Measurements from ENCODE around the gene MAGI2. TPM values are rescaled to one million over a fixed set of nuclear protein-coding genes. Genes with fewer than 3 reads are reported as not detected.

Gene MAGI2
- total RNA-seq, 1 experiment from 2014 or later = 0.07 TPM

DNA sequence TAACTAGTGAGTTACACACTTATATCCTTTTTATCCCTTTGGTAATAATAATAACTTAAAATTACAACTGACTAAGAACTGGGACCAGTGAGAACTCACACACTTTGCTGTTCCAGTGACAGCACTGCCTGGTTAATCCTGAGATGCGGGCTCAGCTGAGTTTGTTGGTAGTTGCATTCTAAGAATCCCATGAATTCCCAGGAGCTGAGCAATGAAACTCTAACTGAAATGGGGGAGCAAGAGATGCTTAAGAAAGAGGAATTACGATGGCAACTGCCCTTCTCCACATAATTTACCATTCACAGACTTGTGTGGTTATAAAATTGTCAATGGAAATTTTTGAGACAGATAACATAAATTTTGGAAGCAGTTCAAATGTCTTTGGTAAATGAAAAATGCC lies 659.4 kb downstream of the MAGI2 start:
- Mint-ChIP-seq H3K27me3 (ENCODE audit: insufficient read depth, unreplicated experiment) (no peaks in the 10 kb centered on the region), H3K4me3 (ENCODE audit: unreplicated experiment) (no peak overlapping the region), H3K9me3 (ENCODE audit: unreplicated experiment) (peaks cover 8% of the 10 kb centered on the region), H3K4me1 (ENCODE audit: insufficient read depth, unreplicated experiment) (no peaks in the 10 kb centered on the region), H3K36me3 (ENCODE audit: insufficient read depth, unreplicated experiment) (no peaks in the 10 kb centered on the region), H3K27ac (ENCODE audit: low read depth, unreplicated experiment) (no peak overlapping the region)
- DNase-seq (ENCODE audit: unreplicated experiment) = no peak
- ChIA-PET POLR2A (no interaction called here), CTCF (no interaction called here)
- TF ChIP-seq, protein P1, sequence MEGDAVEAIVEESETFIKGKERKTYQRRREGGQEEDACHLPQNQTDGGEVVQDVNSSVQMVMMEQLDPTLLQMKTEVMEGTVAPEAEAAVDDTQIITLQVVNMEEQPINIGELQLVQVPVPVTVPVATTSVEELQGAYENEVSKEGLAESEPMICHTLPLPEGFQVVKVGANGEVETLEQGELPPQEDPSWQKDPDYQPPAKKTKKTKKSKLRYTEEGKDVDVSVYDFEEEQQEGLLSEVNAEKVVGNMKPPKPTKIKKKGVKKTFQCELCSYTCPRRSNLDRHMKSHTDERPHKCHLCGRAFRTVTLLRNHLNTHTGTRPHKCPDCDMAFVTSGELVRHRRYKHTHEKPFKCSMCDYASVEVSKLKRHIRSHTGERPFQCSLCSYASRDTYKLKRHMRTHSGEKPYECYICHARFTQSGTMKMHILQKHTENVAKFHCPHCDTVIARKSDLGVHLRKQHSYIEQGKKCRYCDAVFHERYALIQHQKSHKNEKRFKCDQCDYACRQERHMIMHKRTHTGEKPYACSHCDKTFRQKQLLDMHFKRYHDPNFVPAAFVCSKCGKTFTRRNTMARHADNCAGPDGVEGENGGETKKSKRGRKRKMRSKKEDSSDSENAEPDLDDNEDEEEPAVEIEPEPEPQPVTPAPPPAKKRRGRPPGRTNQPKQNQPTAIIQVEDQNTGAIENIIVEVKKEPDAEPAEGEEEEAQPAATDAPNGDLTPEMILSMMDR (IDR thresholded peaks at IDR 0.05; ENCODE audit: unreplicated experiment) = no peak
- intact Hi-C loops (cut with micrococcal nuclease) = no loop called here
- BruUV-seq (replicated peaks) = no TSS peak

DNA sequence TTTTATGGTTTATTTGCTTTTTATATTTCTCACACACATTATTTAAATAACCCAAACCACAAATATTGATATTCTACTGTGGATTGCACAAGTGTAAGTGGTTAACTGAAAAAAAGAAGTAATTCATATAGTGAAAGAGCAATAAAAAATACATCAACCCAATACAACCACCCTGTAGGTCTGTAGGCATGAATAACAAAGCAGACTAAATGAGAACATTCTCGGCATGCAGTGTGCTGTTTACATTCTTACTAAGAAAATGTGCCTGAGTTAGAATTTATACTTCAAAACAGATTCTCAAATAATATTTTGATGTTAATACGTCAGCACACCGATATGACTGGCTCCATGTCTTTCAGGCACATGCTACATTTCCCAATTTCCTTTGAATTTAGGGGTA lies 660.8 kb downstream of the MAGI2 start:
- H3K4me1 Mint-ChIP-seq (ENCODE audit: insufficient read depth, unreplicated experiment) = peaks cover 13% of the 10 kb centered on the region
- TF ChIP-seq, protein P1 (IDR thresholded peaks at IDR 0.05; ENCODE audit: unreplicated experiment) = no peak
- POLR2A ChIA-PET = interaction anchor here (0.6 kb wide), 1 partner anchor 48 kb away, joined by 3 read pairs; no protein-coding TSS in a partner anchor
- CTCF ChIA-PET = no interaction called here
- no peak overlapping the region for H3K27ac Mint-ChIP-seq (ENCODE audit: low read depth, unreplicated experiment)
- intact Hi-C loops (cut with micrococcal nuclease) = no loop called here
- no peaks in the 10 kb centered on the region for H3K27me3 Mint-ChIP-seq (ENCODE audit: insufficient read depth, unreplicated experiment)
- no TSS peak for BruUV-seq (replicated peaks)
- no peaks in the 10 kb centered on the region for H3K36me3 Mint-ChIP-seq (ENCODE audit: insufficient read depth, unreplicated experiment)
- H3K9me3 Mint-ChIP-seq (ENCODE audit: unreplicated experiment) = peaks cover 8% of the 10 kb centered on the region
- no peak for DNase-seq (ENCODE audit: unreplicated experiment)
- H3K4me3 Mint-ChIP-seq (ENCODE audit: unreplicated experiment) = no peak overlapping the region

DNA sequence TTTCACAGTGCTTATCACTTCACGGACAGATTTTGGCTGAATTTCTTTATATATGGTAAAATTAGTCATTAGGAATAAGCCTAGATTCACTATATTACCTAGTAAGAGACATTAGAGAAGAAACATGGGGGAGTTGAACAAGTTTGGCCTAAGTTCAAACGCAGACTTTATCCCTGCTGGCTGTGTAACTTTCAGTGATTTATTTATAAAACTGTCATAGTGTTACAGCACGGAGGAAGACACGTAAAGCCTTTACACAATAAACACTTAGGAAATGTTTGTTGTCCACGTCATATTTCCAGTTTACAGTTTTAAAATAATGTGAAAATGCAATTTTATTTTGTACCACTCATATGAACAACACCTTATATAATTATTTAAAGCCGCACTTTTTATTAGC lies 661.5 kb downstream of the MAGI2 start:
- BruUV-seq (replicated peaks) = no TSS peak
- H3K36me3 Mint-ChIP-seq (ENCODE audit: insufficient read depth, unreplicated experiment) = no peaks in the 10 kb centered on the region
- H3K27me3 Mint-ChIP-seq (ENCODE audit: insufficient read depth, unreplicated experiment) = no peaks in the 10 kb centered on the region

DNA sequence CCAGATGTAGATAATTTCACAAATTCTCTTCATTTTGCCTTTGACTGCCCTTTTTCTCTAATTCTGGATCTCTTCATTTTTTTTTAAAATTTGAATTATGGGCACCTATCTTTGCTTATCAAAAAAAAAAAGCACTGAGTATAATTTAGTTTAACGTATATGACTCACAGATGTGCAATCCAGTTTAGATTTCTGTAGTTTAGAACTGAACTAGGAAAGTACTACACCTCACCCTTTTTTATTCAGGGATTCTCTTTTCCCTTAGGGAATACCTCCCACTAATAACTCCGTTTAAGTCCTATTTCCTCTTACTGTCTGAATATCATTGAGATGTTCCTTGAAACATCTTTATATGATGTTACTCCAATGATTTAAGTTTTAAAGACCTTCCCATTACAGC lies 665.0 kb downstream of the MAGI2 start:
- Mint-ChIP-seq H3K27me3 (ENCODE audit: insufficient read depth, unreplicated experiment) (no peaks in the 10 kb centered on the region), H3K9me3 (ENCODE audit: unreplicated experiment) (no peaks in the 10 kb centered on the region), H3K4me3 (ENCODE audit: unreplicated experiment) (no peak overlapping the region), H3K36me3 (ENCODE audit: insufficient read depth, unreplicated experiment) (no peaks in the 10 kb centered on the region), H3K4me1 (ENCODE audit: insufficient read depth, unreplicated experiment) (peaks cover 13% of the 10 kb centered on the region), H3K27ac (ENCODE audit: low read depth, unreplicated experiment) (peak overlapping the region; percentile 33)
- TF ChIP-seq, protein P1 (IDR thresholded peaks at IDR 0.05; ENCODE audit: unreplicated experiment) = no peak
- POLR2A ChIA-PET = no interaction called here
- no peak for DNase-seq (ENCODE audit: unreplicated experiment)
- TSS peak; percentile 36 for BruUV-seq (replicated peaks)
- CTCF ChIA-PET = interaction anchor here (1.3 kb wide), 1 partner anchor 9 kb away, joined by 3 read pairs; no protein-coding TSS in a partner anchor
- intact Hi-C loops (cut with micrococcal nuclease) = no loop called here

More for the DNA sequence above, 661.5 kb downstream of the MAGI2 start:
- Mint-ChIP-seq H3K4me3 (ENCODE audit: unreplicated experiment) (no peak overlapping the region), H3K4me1 (ENCODE audit: insufficient read depth, unreplicated experiment) (peaks cover 13% of the 10 kb centered on the region), H3K27ac (ENCODE audit: low read depth, unreplicated experiment) (no peak overlapping the region), H3K9me3 (ENCODE audit: unreplicated experiment) (peaks cover 6% of the 10 kb centered on the region)
- intact Hi-C loops (cut with micrococcal nuclease) = no loop called here
- CTCF ChIA-PET = no interaction called here
- DNase-seq (ENCODE audit: unreplicated experiment) = no peak
- POLR2A ChIA-PET = no interaction called here
- TF ChIP-seq, protein P1 (IDR thresholded peaks at IDR 0.05; ENCODE audit: unreplicated experiment) = no peak

Measured in MCF 10A (cell line).